ENCODE results near the gene FAM118A.

DNA sequence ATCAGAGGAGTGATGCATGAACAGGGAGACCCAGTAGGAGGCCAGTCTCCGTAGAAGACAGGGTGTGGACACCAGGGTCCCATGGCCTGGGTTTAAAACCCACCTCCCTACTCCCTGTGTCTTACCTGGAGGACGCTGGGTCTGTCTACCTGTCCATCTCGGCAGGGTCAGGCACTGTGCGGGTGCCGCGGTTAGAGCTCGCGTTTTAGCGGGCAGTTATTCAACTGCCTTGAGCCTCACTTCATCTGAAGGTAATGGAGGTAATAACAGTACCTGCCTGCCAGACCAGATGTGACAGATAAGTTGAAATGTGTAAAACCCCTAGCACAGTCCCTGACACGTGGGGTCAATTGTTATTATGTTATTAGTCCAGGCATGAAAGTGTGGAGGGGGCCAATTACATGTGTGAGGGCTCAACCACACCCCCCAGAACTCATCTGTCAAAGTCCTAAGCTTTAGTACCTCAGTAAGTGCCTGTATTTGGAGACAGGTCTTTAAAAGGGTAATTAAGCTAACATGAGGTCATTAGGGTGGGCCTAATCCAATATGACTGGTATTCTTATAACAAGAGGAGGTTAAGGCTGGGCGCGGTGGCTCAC is 33.1 kb upstream of the FAM118A start:
- TF ChIP-seq, protein P1, sequence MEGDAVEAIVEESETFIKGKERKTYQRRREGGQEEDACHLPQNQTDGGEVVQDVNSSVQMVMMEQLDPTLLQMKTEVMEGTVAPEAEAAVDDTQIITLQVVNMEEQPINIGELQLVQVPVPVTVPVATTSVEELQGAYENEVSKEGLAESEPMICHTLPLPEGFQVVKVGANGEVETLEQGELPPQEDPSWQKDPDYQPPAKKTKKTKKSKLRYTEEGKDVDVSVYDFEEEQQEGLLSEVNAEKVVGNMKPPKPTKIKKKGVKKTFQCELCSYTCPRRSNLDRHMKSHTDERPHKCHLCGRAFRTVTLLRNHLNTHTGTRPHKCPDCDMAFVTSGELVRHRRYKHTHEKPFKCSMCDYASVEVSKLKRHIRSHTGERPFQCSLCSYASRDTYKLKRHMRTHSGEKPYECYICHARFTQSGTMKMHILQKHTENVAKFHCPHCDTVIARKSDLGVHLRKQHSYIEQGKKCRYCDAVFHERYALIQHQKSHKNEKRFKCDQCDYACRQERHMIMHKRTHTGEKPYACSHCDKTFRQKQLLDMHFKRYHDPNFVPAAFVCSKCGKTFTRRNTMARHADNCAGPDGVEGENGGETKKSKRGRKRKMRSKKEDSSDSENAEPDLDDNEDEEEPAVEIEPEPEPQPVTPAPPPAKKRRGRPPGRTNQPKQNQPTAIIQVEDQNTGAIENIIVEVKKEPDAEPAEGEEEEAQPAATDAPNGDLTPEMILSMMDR (IDR thresholded peaks at IDR 0.05): no peak
- no peak for TF ChIP-seq POLR2A (IDR thresholded peaks at IDR 0.05)
